GM19452 (cell line): Measurements from ENCODE around the gene YJEFN3.

ENCODE experiments used
- ATAC-seq: cut with Tn5 transposase; IDR thresholded peaks from one replicate; pipeline ENCODE4 v1.9.1; 2021; ENCODE audit not compliant: unreplicated experiment

Gene YJEFN3

GRCh38 chr19:19495614-19496603, 32.8 kb upstream of the YJEFN3 start:
- ATAC-seq, result no peak

GRCh38 chr19:19498255-19498991, 30.3 kb upstream of the YJEFN3 start:
- no peak for ATAC-seq

DNA sequence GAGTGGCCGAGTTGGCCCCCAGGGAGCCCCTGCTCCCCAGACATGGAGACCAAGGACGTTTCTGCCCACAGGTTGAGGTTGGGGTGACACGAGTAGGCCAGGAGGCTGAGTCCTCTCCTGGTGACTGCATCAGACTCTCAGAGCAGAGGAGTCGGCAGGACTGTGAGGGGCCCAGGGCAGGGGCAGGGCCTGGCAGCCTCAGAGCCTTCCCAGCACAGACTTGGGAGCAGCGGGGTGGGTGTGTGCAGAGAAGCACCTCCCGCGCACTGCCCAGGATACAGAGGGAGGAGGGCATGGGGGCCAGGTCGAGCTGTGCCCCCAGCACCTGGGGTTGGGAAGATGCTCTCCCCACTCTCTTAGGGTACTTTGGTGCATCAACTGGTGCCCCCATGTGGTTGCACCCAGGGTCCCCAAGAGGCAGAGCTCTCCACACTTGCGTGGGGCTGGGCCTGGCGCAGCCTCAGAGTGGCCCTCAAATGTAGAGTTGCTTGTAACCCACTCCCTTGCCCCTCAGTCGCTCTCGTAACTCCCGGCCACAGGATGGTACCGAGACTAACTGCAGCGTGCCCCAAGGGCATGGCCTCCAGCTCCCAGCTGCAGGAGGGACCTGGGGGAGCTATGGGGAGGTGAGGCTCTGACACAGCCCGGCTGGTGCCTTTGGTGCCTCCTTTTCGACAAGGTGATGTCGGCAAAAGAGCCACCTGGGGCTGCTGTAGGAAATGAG, 29.3 kb upstream of the YJEFN3 start:
- ATAC-seq, result no peak

DNA sequence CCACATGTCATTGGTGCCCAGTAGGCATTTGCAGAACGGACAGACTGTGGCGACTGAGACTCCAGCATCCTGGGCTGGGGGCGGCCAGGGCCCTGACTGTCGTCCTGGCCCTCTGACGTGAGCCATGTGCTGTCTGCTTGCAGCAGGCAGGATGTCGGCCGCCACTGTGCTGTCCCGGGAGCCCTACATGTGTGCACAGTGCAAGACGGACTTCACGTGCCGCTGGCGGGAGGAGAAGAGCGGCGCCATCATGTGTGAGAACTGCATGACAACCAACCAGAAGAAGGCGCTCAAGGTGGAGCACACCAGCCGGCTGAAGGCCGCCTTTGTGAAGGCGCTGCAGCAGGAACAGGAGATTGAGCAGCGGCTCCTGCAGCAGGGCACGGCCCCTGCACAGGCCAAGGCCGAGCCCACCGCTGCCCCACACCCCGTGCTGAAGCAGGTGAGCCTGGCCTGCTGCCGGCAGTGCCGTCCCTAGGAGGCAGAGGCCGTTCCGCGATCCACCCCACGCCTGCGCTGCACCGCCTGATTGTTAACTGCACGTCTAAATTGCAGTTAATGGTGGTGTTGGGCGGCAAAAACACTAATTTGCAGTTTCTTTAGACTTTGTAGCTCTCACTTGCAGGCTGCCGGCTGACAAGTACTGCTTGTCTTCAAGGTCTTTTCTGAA, 27.6 kb upstream of the YJEFN3 start:
- no peak for ATAC-seq

DNA sequence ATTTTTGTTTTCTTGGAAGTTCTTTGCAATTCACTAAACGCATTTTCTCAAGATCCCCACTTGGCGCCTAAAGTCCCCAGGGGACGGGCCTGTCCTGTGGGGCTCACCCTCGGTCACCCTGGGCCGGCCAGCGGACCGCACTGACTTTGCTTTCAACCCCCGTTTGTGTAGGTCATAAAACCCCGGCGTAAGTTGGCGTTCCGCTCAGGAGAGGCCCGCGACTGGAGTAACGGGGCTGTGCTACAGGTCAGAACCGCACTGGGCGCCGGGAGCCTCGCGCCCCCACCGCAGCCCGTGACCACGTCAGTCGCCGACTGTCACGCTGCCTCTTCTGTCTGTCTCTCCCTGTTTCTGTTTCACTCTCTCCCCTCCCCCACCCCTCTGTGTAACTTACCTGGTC, 26.9 kb upstream of the YJEFN3 start:
- no peak for ATAC-seq

DNA sequence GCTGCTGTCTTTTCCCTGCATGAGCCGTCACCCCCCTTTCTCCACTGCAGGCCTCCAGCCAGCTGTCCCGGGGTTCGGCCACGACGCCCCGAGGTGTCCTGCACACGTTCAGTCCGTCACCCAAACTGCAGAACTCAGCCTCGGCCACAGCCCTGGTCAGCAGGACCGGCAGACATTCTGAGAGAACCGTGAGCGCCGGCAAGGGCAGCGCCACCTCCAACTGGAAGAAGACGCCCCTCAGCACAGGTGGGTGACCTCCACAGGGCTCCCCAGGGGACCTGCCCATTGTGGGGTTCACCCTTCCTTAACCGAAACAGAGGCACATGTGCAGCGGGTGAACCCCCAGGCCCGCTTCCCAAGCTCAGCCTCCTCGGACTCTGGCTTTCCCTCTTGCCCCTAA, 26.4 kb upstream of the YJEFN3 start:
- no peak for ATAC-seq

- no peak for ATAC-seq
Observed at GRCh38 chr19:19502808-19503602, 25.7 kb upstream of the YJEFN3 start.

DNA sequence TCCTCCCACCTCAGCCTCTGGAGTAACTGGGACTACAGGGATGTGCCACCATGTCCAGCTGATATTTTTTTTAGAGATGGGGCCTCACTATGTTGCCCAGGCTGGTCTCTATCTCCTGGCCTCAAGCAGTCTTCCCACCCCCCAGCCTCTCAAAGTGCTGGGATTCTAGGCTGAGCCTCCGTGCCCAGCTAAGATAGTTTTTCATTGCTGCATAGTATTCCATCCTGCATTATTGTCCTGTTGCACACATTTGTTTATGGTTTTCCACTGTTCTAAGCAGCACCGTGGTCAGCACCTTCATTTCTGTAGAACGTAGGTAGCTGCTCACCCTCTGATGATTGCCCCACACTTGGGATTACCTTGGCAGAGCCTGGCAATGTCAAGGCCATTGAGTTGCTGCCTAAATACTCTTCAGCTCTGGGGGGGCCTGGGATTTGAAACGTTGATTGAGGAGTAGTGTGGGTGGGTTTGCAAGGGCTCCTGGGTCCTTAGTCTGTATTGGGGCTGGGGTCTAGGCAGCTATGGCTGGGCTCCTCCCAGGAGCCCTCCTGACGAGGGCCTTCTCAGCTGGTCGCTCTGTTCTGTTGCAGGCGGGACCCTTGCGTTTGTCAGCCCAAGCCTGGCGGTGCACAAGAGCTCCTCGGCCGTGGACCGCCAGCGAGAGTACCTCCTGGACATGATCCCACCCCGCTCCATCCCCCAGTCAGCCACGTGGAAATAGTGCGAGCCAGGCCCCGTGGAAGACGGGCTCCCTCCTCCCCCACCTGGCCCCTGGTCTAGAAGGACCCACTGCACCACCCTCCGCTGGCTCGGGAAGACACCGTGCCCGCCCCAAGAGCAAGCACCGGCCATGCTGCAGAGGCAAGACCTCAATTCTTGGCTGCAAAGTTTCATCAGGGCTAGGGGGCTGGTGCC, 23.7 kb upstream of the YJEFN3 start:
- ATAC-seq, result no peak

DNA sequence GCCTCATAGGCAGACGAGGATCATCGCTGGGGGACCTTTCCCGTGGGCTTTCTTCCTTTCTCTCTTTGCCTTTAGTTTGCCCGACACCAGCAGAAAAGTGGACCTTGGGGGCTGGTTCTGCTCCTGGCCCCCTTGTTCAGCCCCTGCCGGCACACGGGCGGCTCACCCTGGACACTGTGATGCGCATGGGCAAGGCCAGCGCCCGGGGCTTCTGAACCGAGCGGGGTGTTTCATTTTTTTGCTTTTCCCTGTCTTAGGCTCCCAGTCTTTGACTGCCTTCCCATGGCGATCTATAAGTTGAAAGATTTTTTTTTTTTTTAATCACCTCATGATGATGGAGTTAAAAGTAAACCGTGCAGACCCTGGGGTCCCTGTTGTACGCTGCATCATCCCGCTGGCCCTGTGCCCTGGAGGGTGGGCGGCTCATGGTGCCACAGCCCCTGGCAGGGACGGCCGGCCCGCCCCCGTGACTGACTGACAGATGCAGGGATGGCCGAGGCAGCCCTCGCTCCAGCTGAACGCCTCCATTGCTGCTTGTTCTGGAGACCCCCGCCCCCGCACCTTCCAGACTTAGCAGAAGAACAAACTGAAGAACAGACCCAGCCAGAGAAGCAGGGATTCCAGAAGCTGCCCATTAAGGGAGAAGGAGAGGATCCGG, 22.9 kb upstream of the YJEFN3 start:
- no peak for ATAC-seq

- ATAC-seq, result no peak
Observed at GRCh38 chr19:19506592-19506991, 22.1 kb upstream of the YJEFN3 start.

GRCh38 chr19:19507354-19507753, 21.4 kb upstream of the YJEFN3 start:
- ATAC-seq, result no peak

- no peak for ATAC-seq
Observed at GRCh38 chr19:19508217-19508616, 20.5 kb upstream of the YJEFN3 start.

GRCh38 chr19:19510432-19510831, 18.3 kb upstream of the YJEFN3 start:
- ATAC-seq, result no peak

DNA sequence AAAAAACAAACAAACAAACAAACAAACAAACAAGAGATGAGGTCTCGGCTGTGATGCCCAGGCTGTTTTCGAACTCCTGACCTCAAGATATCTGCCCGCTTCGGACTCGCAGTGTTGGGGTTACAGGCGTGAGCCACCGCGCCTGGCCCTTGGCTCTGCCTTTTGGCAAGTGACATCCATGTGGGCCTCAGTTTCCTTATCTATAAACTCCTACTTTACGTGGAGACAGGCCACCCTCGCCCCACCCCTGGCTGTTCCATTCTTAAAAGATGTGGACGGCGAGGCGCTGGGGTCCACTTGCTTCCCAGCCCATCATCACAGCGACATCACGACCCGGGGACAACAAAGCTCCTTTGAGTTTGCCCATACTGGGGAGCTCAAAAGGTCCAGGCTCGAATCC, 15.0 kb upstream of the YJEFN3 start:
- no peak for ATAC-seq

DNA sequence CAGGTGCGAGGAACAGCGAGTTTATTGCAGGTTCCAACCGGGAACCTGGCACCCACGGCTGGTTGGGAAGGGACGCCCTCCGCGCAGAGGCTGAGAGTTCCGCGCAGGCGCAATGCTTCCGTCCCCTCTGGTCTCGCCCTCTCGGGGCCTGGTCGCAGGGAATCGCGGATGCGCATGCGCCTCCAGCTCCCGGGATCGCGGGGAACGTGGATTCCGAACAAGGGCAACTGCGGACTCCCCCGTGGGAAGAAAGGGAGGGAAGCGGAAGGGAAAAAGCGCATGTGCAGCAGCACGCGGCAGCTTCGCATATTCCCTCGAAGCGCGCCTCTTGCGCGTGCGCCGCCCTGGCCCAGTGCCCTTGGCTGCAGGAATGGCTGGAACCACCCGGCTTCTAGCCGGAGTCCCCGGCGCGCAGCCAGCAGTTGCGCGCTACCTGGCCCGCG, 14.5 kb upstream of the YJEFN3 start:
- no peak for ATAC-seq

GRCh38 chr19:19514881-19515641, 13.7 kb upstream of the YJEFN3 start, which contains the start of gene TSSK6:
Gene TSSK6 (minus strand): TSS chr19:19515548. CDS start chr19:19515427, 121 bp downstream.
- no peak for ATAC-seq

- peak; percentile 93 for ATAC-seq
Observed at GRCh38 chr19:19515642-19516519, 12.8 kb upstream of the YJEFN3 start, which contains the start of gene NDUFA13. Gene NDUFA13 (plus strand): TSS chr19:19516225. CDS start chr19:19516239, 14 bp downstream.
